ENCODE measurements around the gene MTAP.

MTAP gene

GRCh38 chr9:21806644-21807043 is 4.2 kb downstream of the MTAP start:
- DNase-seq = no peak

DNA sequence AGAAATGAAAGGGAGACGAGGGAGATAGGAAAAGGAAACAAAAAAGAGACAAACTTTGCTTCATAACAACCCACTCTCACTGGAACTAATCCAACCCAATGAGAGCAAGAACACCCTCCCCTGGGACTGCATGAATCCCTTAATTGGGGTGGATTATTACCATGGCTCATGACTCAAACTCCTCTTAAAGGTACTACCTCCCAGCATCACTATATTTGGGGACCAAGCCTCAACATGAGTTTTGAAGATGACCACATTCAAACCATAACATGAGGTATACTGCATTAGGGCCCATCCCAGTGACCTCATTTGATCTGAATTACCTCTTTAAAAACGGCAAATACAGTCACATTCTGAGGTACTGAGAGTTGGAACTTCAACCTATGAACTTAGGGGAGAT is 8.0 kb downstream of the MTAP start:
- DNase-seq = no peak

- no peak for DNase-seq
Measured at GRCh38 chr9:21810881-21811280, 8.4 kb downstream of the MTAP start.

DNA sequence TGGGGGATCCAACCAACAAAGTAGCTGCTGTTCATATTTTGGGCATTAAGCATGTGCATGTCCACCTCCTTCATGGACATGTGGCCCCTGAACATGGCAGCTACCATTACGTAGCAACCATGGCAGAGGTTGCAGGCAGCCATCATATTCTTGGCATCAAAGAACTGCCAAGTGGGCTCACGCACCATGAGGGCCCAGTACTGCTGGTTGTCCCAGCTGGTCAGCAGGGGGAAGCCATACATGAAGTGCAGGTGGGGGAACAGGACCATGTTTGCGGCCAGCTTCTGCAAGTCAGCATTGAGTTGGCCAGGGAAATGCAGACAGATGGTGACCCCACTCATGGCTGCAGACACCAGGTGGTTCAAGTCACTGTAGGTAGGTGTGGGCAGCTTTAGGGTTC is 9.5 kb downstream of the MTAP start:
- DNase-seq = no peak

DNA sequence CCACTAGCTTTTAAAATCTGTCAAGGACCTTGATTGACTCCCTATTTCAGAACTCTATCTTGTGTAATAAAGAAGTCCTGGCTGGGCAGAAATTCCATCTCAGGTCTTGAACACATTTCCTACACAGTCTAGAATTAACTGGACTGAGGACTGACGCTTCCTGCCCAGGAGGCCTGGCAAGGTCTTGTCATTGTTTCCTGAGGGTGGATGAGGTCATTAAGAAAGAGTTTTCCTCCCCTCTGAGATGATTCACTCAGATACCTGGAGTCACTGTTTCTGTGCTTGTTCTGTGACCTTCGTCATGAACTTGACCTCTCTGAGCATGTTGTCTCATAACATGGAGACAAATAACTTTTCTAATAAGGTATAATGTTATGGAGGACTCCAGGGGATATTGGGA is 10.0 kb downstream of the MTAP start:
- DNase-seq = no peak

DNA sequence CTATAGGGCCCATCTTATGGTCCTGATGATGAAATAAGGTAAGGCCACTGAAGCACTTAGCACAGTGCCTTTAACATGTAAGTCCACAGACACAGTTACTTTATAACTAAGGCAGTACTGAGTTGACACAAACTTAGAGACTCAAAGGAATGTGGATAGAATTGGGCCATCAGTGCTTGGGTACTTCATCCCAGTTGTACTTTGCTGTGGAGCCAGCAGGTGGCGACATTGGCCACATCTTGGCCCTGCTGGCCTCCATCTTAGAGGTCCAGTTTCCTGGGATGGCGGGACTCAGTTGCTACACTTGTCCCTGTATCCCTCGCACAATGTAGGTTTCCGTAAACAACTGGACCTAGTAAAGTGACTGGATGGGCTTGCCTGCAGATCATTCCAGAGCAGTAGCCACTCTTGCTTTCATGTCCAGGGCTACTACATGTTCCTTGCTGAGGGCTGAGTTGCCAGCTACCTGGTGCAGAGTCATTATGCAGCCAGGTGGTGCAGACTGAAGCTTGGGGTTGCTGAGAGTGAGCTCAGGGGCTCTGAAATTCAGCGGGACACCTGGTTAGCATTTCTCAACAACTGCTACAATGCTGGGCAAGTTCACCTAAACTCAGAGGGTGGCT is 10.6 kb downstream of the MTAP start:
- peak; percentile 57 for DNase-seq

- peak; percentile 22 for DNase-seq
Measured at GRCh38 chr9:21813575-21814473, 11.4 kb downstream of the MTAP start.

DNA sequence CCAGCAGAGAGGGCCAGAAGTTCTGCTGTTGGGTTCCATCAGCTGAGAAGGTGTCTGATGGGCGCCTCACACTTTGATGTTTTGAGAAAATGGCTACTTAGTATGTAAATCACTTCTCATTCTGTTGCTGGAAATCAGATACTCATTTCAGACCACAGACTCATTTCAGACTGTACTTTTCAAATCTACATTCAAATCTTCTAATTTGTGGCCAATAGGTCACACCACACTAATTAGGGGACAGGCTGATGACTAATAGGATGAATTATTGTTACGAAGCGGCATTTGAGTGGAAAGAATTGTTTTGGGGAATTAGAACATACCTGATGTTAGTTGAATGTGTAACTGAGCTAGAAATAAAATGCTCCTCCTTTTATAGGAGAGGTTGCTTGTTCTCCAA is 13.2 kb downstream of the MTAP start:
- no peak for DNase-seq

- no peak for DNase-seq
Measured at GRCh38 chr9:21817176-21817575, 14.7 kb downstream of the MTAP start.

DNA sequence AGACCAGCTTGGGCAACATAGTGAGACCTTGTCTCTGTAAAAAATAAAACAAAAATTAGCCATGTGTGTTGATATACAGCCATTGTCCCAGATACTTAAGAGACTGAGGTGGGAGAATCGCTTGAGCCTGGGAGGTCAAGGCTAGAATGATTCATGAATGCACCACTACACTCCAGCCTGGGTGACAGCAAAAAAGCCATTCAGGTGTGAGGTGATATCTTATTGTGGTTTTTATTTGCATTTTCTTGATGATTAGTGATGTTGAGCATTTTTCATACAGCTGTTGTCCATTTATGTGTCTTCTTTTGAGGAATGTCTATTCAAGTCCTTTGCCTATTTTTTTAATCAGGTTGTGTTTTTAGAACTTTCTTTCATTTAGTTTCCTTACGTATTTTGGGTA is 23.2 kb downstream of the MTAP start:
- no peak for DNase-seq

DNA sequence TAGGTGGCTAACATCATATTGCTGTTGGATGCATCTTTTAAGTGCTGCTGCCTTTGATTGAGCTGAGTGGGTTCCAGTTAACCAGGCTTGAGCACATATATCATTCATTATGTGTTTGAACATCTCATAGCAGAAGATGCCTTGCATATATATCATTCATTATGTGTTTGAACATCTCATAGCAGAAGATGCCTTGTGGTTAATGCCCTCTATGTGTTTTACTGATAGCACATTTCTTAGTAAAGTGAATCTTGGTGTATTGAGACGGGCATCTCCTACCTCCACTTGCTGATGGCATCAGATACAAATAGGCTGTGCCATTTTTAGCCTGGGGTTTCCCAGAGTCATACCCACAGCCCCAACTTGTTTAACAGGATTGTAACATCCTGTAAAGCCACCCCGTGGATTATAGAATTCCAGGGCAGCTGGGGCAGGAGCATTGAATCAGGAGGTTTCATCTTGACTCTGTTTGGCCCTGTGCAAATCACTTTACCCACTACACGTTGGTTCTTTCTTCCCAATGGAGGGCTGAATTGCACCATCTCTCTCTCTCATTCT is 26.5 kb downstream of the MTAP start:
- DNase-seq = no peak

DNA sequence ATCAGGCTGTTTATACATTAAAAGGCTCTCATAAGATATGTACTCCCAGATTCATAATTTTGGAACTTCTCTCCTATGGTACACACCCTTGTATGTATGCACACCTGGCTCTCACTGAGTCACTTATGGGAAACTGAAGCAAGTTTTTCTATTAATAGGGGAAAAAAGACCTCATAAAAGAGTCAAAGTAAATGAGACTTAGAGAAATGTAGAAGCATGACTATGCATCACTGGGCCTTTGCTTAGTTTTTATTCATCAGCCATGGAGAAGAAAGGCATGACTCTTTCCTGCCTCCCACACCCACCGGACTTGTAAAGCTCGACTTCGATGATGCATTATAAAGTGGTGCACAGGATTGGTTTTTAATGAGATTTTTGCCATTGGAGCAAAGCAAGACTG is 28.2 kb downstream of the MTAP start:
- DNase-seq = no peak

- peak; percentile 26 for DNase-seq
Measured at GRCh38 chr9:21831841-21832509, 29.5 kb downstream of the MTAP start.

DNA sequence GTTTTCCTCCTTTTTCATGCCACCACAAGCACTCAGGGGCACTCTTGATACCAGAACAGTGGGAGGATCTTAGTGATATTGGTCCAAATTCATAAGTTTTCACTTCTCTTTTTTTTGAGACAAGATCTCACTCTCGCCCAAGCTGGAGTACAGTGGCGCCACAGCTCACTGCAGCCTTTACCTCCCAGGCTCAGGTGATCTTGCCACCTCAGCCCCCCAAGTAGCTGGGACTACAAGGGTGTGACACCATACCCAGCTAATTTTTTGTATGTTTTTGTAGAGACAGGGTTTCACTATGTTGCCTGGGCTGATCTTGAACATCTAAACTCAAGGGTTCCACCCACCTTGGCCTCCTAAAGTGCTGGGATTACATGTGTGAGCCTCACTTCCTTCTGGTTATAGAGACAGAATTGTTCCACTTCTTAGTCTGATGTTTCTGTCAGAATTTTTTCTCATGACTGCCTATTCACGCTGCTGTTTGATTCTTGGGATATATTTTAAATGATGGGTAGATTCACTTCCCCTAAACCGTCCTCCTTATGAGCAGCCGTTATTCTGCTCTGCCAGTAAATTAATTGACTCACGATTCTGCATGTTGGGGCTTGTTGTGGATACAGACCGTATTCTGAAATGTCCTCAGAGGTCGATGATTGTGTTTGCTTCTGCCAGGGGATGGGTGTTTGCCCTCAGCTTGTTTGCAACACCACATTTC is 30.8 kb downstream of the MTAP start:
- DNase-seq = no peak

DNA sequence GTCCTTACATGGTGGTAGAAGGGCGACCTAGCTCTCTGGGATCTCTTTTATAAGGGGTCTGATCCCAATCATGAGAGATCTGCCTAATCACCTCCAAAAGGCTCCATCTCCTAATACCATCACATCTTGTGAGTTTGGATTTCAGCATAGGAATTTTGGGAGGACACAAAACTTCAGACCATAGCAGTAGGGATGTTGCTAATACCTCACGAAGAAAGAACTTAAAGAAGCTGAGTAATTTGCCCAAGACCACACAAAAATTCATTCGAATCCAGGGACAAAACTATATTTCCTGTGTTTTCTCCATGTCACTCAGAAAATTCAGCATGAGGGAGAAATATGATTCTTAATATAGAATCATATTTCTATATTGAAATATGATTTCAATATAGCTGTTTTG is 32.7 kb downstream of the MTAP start:
- no peak for DNase-seq

DNA sequence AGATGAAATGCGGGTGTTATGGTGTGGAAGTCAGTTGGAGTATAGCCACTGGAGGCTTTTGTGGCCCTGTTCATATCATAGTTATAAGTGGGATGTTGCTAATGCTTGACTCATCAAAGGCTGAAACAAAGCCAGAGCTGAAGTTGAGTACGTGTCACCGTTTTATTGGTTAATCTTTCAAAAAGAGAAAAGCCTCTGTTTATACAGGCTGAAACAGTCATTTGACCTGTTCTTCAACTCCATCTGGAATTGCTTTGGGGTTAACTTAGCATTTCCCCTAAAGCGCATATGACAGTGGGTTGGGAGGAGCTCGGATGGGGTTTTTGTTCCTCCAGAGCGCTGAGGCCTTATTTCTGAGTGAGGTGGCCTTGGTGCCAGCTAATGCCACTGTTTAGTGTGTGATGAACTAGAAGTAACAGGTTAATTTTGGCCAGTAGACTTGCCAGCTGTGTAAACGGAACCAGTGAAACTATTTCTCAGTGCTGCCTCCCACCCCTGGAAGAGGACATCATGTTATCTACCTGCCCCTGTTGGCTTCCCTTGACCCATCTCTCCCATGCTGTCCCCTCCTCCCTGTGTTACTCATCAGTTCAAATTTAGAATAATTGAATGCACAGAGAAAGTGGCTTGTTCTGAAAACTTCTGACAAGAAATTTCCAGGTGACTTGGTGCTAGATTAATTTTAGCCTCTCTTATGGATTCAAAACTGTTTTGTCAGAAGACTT is 34.2 kb downstream of the MTAP start:
- no peak for DNase-seq

DNA sequence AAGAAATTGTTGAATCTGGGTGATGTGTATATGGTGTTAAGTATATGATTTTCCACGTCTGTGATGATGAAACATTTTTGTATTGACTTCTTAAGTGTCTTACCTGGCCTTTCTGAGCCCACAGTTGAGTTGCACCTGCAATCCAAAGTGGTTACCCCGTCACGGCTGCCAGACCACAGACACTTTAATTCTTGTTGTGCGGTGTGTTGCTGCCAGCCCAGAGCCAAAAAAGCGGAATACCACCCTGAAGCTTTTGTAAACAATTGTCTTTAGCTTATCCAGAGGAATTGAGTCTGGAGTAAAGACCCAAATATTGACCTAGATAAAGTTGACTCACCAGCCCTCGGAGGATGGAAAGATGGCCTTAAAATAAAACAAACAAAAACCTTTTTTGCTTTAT is 35.1 kb downstream of the MTAP start:
- no peak for DNase-seq

DNA sequence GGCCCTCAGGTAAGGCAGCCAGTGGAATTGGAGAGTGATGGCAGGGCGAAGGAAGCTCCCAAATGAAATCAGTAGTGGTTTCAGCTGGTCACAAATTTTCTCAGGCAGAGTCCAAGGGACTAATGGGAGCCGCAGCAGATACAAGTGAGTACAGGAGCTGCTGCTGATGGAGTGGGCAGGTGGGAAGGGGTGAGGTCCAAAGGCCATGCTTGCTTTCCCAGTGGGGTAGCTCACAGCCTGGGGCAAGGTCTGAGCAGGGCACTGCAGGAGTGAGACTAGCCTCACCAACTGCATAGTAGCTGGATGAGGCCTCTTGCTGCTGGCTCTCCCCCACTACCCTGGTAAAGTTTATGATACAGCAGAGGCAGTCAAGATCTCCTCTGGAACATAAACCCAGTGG is 38.2 kb downstream of the MTAP start:
- no peak for DNase-seq

GRCh38 chr9:21841133-21841532 is 38.7 kb downstream of the MTAP start:
- DNase-seq = no peak

- no peak for DNase-seq
Measured at GRCh38 chr9:21848615-21849014, 46.2 kb downstream of the MTAP start.

GRCh38 chr9:21852754-21853153 is 50.3 kb downstream of the MTAP start:
- DNase-seq = no peak

DNA sequence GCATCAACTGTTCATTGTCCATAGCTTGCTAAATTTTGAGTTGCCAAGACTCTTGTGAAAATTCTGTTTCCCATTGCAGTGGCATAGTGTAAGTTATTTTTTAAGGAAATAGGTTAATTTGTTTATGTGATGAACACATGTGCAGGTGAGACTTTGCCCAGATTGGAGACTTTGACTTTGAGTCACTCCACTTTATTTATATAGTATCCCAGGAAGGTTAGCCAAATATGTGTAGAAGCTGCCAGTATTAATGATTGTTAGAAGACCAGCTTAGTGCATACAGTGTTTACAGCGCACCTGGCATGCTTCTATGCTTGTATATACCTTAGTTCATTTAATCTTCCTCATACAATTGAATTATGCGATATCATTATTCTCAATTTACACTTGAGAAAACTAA is 51.0 kb downstream of the MTAP start:
- no peak for DNase-seq
